ENCODE results near the gene SLC27A3.

SLC27A3 gene

DNA sequence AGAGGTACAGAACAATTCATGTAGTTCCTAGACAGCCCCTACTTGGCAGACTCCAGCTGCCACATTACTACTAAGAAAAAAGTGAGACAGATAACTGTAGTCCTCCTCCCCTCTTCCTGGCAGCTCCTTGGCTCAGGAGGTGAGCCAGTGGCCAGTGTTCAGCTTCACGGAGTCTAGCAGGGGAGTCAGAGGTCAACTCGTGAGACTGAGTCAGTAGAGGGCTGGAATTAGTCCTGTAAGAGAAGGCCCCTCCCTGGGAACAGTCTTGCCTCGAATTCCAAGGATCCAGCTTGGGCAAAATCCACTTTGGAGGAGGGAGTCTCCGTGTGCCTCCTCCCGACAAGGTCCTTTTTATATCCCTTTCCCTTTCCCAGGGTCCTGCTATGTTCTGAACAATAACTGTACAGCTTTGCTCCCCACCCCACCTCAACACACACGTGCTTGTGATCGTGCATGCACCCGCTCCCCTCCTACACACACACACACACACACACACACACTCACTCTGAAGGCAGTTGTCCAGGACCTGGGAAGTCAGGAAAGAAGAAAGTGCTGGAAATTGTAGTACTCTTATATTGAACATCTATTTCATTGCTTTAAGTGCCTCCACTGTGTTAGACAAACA, 22.5 kb upstream of the SLC27A3 start:
- no peaks in the 10 kb centered on the region for H3K79me2 ChIP-seq (ENCODE audit: low read length)
- no peaks in the 10 kb centered on the region for H3K4me1 ChIP-seq (ENCODE audit: low read length)
- no peak overlapping the region for H3K4me3 ChIP-seq (ENCODE audit: low read length)
- no peak overlapping the region for H3K27ac ChIP-seq (ENCODE audit: low read length)
- no peaks in the 10 kb centered on the region for H3K9me3 ChIP-seq (replicated peaks; ENCODE audit: insufficient read depth, low read length)
- H3K36me3 ChIP-seq (replicated peaks; ENCODE audit: insufficient read depth, low read length), result peaks cover 10% of the 10 kb centered on the region; the same call in 1 of the 2 replicates
- DNase-seq, result no peak
- no peak overlapping the region for H3K9ac ChIP-seq (ENCODE audit: low read length)
- no peaks in the 10 kb centered on the region for H3K9me2 ChIP-seq (replicated peaks; ENCODE audit: insufficient read depth, low read length)
- TF ChIP-seq EZH2 (optimal IDR thresholded peaks at IDR 0.05; ENCODE audit: low read depth, low read length) (no peak), CTCF (IDR thresholded peaks at IDR 0.05; ENCODE audit: low read length) (no peak), EZH2phosphoT487 (IDR thresholded peaks at IDR 0.05; ENCODE audit: low read length) (no peak)
- H4K20me1 ChIP-seq (ENCODE audit: insufficient read depth, low read length), result no peaks in the 10 kb centered on the region
- no peak overlapping the region for H3K4me2 ChIP-seq (ENCODE audit: low read depth, low read length)
- H3F3A ChIP-seq (ENCODE audit: insufficient read depth, low read length), result no peaks in the 10 kb centered on the region; the same call in 1 of the 2 replicates
- no peaks in the 10 kb centered on the region for H3K27me3 ChIP-seq (replicated peaks; ENCODE audit: insufficient read depth, low read length)
- H2AFZ ChIP-seq (ENCODE audit: low read length), result no peak overlapping the region

GRCh38 chr1:153754266-153754665, 20.9 kb upstream of the SLC27A3 start:
- Histone ChIP-seq H3K4me1 (ENCODE audit: low read length) (no peaks in the 10 kb centered on the region), H3K9ac (ENCODE audit: low read length) (no peak overlapping the region), H4K20me1 (ENCODE audit: insufficient read depth, low read length) (no peaks in the 10 kb centered on the region), H3K79me2 (ENCODE audit: low read length) (no peaks in the 10 kb centered on the region), H2AFZ (ENCODE audit: low read length) (no peak overlapping the region), H3K36me3 (replicated peaks; ENCODE audit: insufficient read depth, low read length) (peaks cover 10% of the 10 kb centered on the region; the same call in 1 of the 2 replicates), H3K27ac (ENCODE audit: low read length) (no peak overlapping the region), H3K4me3 (ENCODE audit: low read length) (no peak overlapping the region), H3K9me3 (replicated peaks; ENCODE audit: insufficient read depth, low read length) (no peaks in the 10 kb centered on the region), H3K4me2 (ENCODE audit: low read depth, low read length) (no peak overlapping the region), H3K9me2 (replicated peaks; ENCODE audit: insufficient read depth, low read length) (no peaks in the 10 kb centered on the region), H3K27me3 (replicated peaks; ENCODE audit: insufficient read depth, low read length) (no peaks in the 10 kb centered on the region), H3F3A (ENCODE audit: insufficient read depth, low read length) (no peaks in the 10 kb centered on the region)
- TF ChIP-seq CTCF (IDR thresholded peaks at IDR 0.05; ENCODE audit: low read length) (no peak), EZH2phosphoT487 (IDR thresholded peaks at IDR 0.05; ENCODE audit: low read length) (no peak), EZH2 (optimal IDR thresholded peaks at IDR 0.05; ENCODE audit: low read depth, low read length) (no peak)
- DNase-seq, result no peak

GRCh38 chr1:153760440-153760839, 14.8 kb upstream of the SLC27A3 start:
- DNase-seq, result no peak
- Histone ChIP-seq H3K36me3 (replicated peaks; ENCODE audit: insufficient read depth, low read length) (no peaks in the 10 kb centered on the region), H2AFZ (ENCODE audit: low read length) (no peak overlapping the region), H4K20me1 (ENCODE audit: insufficient read depth, low read length) (no peaks in the 10 kb centered on the region), H3K9me2 (replicated peaks; ENCODE audit: insufficient read depth, low read length) (no peaks in the 10 kb centered on the region), H3K4me3 (ENCODE audit: low read length) (no peak overlapping the region), H3K79me2 (ENCODE audit: low read length) (no peaks in the 10 kb centered on the region), H3K9me3 (replicated peaks; ENCODE audit: insufficient read depth, low read length) (no peaks in the 10 kb centered on the region), H3K27ac (ENCODE audit: low read length) (no peak overlapping the region), H3K27me3 (replicated peaks; ENCODE audit: insufficient read depth, low read length) (no peaks in the 10 kb centered on the region), H3F3A (ENCODE audit: insufficient read depth, low read length) (no peaks in the 10 kb centered on the region), H3K9ac (ENCODE audit: low read length) (no peak overlapping the region), H3K4me1 (ENCODE audit: low read length) (no peaks in the 10 kb centered on the region), H3K4me2 (ENCODE audit: low read depth, low read length) (no peak overlapping the region)
- no peak for TF ChIP-seq EZH2phosphoT487 (IDR thresholded peaks at IDR 0.05; ENCODE audit: low read length)
- TF ChIP-seq CTCF (IDR thresholded peaks at IDR 0.05; ENCODE audit: low read length), result no peak

All from MM.1S (cell line).